Mesenchymal stem cell (in vitro differentiated cells and primary cell): Measurements from ENCODE around the gene MRGPRF.

ENCODE experiments used
- DNase-seq: peaks from one replicate; pipeline ENCODE4 v3.0.0-alpha.2; 2013
- H2AFZ ChIP-seq: one replicate; pipeline ENCODE4 v1.6.1; 2013; ENCODE audit warnings: low read depth, mild to moderate bottlenecking, control low read depth, inconsistent platforms, low read length, moderate library complexity
- H2AK5ac ChIP-seq: 2 replicates; pipeline ENCODE4 v1.6.1; 2013; ENCODE audit warnings: low read length, moderate library complexity, mild to moderate bottlenecking, inconsistent platforms; ENCODE audit not compliant: severe bottlenecking
- H2BK120ac ChIP-seq: one replicate; pipeline ENCODE4 v1.6.1; 2013; ENCODE audit warnings: low read depth, mild to moderate bottlenecking, inconsistent platforms, low read length, moderate library complexity
- H2BK12ac ChIP-seq, 2 experiments: one replicate each; pipeline ENCODE4 v1.6.1; 2013; ENCODE audit warnings: inconsistent platforms in 2 of 2, low read length in 2 of 2, mild to moderate bottlenecking in 2 of 2, moderate library complexity in 2 of 2, control low read depth in 1 of 2
- H2BK15ac ChIP-seq: one replicate; pipeline ENCODE4 v1.6.1; 2013; ENCODE audit warnings: mild to moderate bottlenecking, low read depth, inconsistent platforms; ENCODE audit not compliant: poor library complexity, severe bottlenecking
- H2BK5ac ChIP-seq: 2 replicates; pipeline ENCODE4 v1.6.1; 2013; ENCODE audit warnings: low read depth, mild to moderate bottlenecking, low read length, control low read depth, inconsistent platforms; ENCODE audit not compliant: poor library complexity, severe bottlenecking
- H3K14ac ChIP-seq, 2 experiments: one replicate each; pipeline ENCODE4 v1.6.1; 2013; ENCODE audit warnings: inconsistent platforms in 2 of 2, low read length in 2 of 2, control low read depth in 1 of 2, mild to moderate bottlenecking in 1 of 2, moderate library complexity in 1 of 2
- H3K18ac ChIP-seq, 2 experiments: one replicate each; pipeline ENCODE4 v1.6.1; 2013; ENCODE audit warnings: inconsistent platforms in 2 of 2, low read length in 2 of 2, control low read depth in 1 of 2, low read depth in 1 of 2, mild to moderate bottlenecking in 1 of 2
- H3K23ac ChIP-seq, 2 experiments: one replicate each; pipeline ENCODE4 v1.6.1; 2013; ENCODE audit warnings: inconsistent platforms in 2 of 2, low read length in 2 of 2, mild to moderate bottlenecking in 2 of 2, moderate library complexity in 2 of 2, control low read depth in 1 of 2
- H3K27ac ChIP-seq: 2 replicates; pipeline ENCODE4 v1.5.1; 2013; ENCODE audit warnings: mild to moderate bottlenecking, moderate library complexity, low read length, control low read depth, inconsistent platforms; ENCODE audit not compliant: poor library complexity, severe bottlenecking
- H3K27me3 ChIP-seq, 2 experiments: 2 replicates each; pipeline versions ENCODE4 v1.6.1 to v1.7.0; 2013; ENCODE audit warnings: low read length in 2 of 2, mild to moderate bottlenecking in 2 of 2, moderate library complexity in 2 of 2, control low read depth in 1 of 2, inconsistent platforms in 1 of 2; ENCODE audit not compliant: control insufficient read depth in 1 of 2, insufficient read depth in 1 of 2
- H3K36me3 ChIP-seq, 2 experiments: 2 replicates each; pipeline versions ENCODE4 v1.6.1 to v1.7.0; 2013; ENCODE audit warnings: low read length in 2 of 2, control low read depth in 1 of 2, inconsistent platforms in 1 of 2, low read depth in 1 of 2, mild to moderate bottlenecking in 1 of 2; ENCODE audit not compliant: insufficient read depth in 2 of 2, control insufficient read depth in 1 of 2
- H3K4ac ChIP-seq, 2 experiments: one replicate each; pipeline ENCODE4 v1.6.1; 2013; ENCODE audit warnings: inconsistent platforms in 2 of 2, low read length in 2 of 2, mild to moderate bottlenecking in 2 of 2, moderate library complexity in 2 of 2, control low read depth in 1 of 2, low read depth in 1 of 2
- H3K4me1 ChIP-seq: 2 replicates; pipeline ENCODE4 v1.6.1; 2013; ENCODE audit warnings: low read depth, low read length, control low read depth; ENCODE audit not compliant: control insufficient read depth, insufficient read depth
- H3K4me2 ChIP-seq: 2 replicates; pipeline ENCODE4 v1.6.1; 2013; ENCODE audit warnings: low read length, mild to moderate bottlenecking, inconsistent platforms; ENCODE audit not compliant: poor library complexity, severe bottlenecking
- H3K4me3 ChIP-seq, 2 experiments: 2 replicates each; pipeline versions ENCODE4 v1.5.1 to v1.7.0; 2013; ENCODE audit warnings: low read length in 2 of 2, mild to moderate bottlenecking in 2 of 2, control low read depth in 1 of 2, low read depth in 1 of 2; ENCODE audit not compliant: insufficient read depth in 1 of 2
- H3K79me1 ChIP-seq: replicated peaks from 2 replicates; pipeline ENCODE4 v1.6.1; 2013; ENCODE audit warnings: mild to moderate bottlenecking, control low read depth, low read length, inconsistent platforms; ENCODE audit not compliant: poor library complexity, severe bottlenecking
- H3K9ac ChIP-seq: 2 replicates; pipeline ENCODE4 v1.7.0; 2013; ENCODE audit warnings: mild to moderate bottlenecking, low read length, moderate library complexity
- H3K9me3 ChIP-seq: 2 replicates; pipeline ENCODE4 v1.7.0; 2013; ENCODE audit warnings: mild to moderate bottlenecking, low read length; ENCODE audit not compliant: control insufficient read depth
- H4K8ac ChIP-seq: one replicate; pipeline ENCODE4 v1.6.1; 2013; ENCODE audit warnings: inconsistent platforms, mild to moderate bottlenecking, low read length, moderate library complexity
- H4K91ac ChIP-seq: one replicate; pipeline ENCODE4 v1.6.1; 2013; ENCODE audit warnings: mild to moderate bottlenecking, low read length, inconsistent platforms
- WGBS: methylation state at CpG from one replicate; pipeline ENCODE4 v1.1.7; 2013; ENCODE audit warnings: mixed read lengths; 5-methylcytosine and 5-hydroxymethylcytosine counted together

Gene MRGPRF

DNA sequence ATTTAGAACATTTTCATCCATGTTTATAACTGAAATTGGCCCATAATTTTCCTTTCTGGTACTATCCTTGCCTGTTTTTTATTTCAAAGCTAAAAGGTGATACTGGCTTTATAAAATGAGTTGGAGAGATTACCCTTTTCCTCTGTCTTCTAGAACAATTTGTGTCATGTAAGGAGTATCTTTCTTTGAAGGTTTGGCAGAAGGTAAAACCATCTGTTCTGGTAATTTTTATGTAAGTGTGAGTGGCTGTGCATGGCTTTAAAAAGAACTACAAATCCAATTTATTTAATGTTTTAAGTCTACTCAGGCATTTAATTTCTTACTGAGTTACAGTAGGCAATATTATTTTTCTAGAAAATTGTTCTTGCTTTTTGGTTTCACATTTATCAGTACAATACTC lies 24.6 kb downstream of the MRGPRF start:
- Histone ChIP-seq H2BK120ac (no peak overlapping the region), H2AFZ (no peak overlapping the region), H3K27me3 (peaks cover 27 to 41% of the 10 kb centered on the region in 2 experiments), H4K8ac (no peak overlapping the region), H3K4ac (no peak overlapping the region), H3K79me1 (no peaks in the 10 kb centered on the region), H3K4me2 (no peak overlapping the region), H3K4me1 (peaks cover 2% of the 10 kb centered on the region), H3K14ac (no peak overlapping the region), H4K91ac (no peak overlapping the region), H2AK5ac (no peak overlapping the region), H3K23ac (no peak overlapping the region), H3K9ac (no peak overlapping the region), H3K18ac (no peak overlapping the region), H2BK12ac (no peak overlapping the region), H3K4me3 (no peak overlapping the region), H3K27ac (no peak overlapping the region), H2BK5ac (no peak overlapping the region), H3K36me3 (no peaks in the 10 kb centered on the region), H2BK15ac (no peak overlapping the region), H3K9me3 (no peaks in the 10 kb centered on the region)
- DNase-seq = no peak

- H4K91ac ChIP-seq = no peak overlapping the region
- no peak overlapping the region for H2BK15ac ChIP-seq
- no peak overlapping the region for H4K8ac ChIP-seq
- H3K4me1 ChIP-seq = no peaks in the 10 kb centered on the region
- no peak overlapping the region for H3K14ac ChIP-seq
- no peak overlapping the region for H3K4me2 ChIP-seq
- no peak overlapping the region for H3K23ac ChIP-seq
- peaks cover 22 to 37% of the 10 kb centered on the region in 2 experiments for H3K27me3 ChIP-seq
- no peak overlapping the region for H2BK5ac ChIP-seq
- no peak overlapping the region for H3K4me3 ChIP-seq
- H2BK12ac ChIP-seq = no peak overlapping the region
- H2AK5ac ChIP-seq = no peak overlapping the region
- DNase-seq = no peak
- no peak overlapping the region for H3K27ac ChIP-seq
- peaks cover under 1% of the 10 kb centered on the region for H3K9me3 ChIP-seq
- no peaks in the 10 kb centered on the region for H3K36me3 ChIP-seq
- no peaks in the 10 kb centered on the region for H3K79me1 ChIP-seq
- no peak overlapping the region for H2BK120ac ChIP-seq
- no peak overlapping the region for H3K9ac ChIP-seq
- H3K4ac ChIP-seq = no peak overlapping the region
- no peak overlapping the region for H3K18ac ChIP-seq
- no peak overlapping the region for H2AFZ ChIP-seq
Measured at GRCh38 chr11:68987211-68987610, 25.8 kb downstream of the MRGPRF start.

DNA sequence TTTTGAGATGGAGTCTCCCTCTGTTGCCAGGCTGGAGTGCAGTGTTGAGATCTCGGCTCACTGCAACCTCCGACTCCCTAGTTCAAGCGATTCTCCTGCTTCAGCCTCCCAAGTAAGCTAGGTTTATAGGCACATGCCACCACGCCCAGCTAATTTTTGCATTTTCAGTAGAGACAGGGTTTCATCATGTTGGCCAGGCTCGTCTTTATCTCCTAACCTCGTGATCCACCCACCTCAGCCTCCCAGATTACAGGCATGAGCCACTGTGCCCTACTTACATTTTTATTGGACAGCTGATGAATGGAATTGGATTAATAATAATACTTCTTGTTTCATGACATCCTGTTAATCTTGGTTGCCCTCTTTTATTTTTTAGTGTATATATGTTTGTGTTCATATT lies 29.2 kb downstream of the MRGPRF start:
- Histone ChIP-seq H3K14ac (no peak overlapping the region), H3K4me1 (no peaks in the 10 kb centered on the region), H3K9me3 (peaks cover 3% of the 10 kb centered on the region), H3K18ac (no peak overlapping the region), H3K79me1 (no peaks in the 10 kb centered on the region), H2BK5ac (no peak overlapping the region), H4K91ac (no peak overlapping the region), H2AFZ (no peak overlapping the region), H3K4me3 (no peak overlapping the region), H2AK5ac (no peak overlapping the region), H3K4me2 (no peak overlapping the region), H2BK12ac (no peak overlapping the region), H2BK120ac (no peak overlapping the region), H3K27ac (no peak overlapping the region), H3K23ac (no peak overlapping the region), H2BK15ac (no peak overlapping the region), H3K36me3 (no peaks in the 10 kb centered on the region), H3K4ac (no peak overlapping the region), H4K8ac (no peak overlapping the region), H3K27me3 (peaks cover 18 to 41% of the 10 kb centered on the region in 2 experiments), H3K9ac (no peak overlapping the region)
- no peak for DNase-seq
- 90% methylated on average over 4 of the region's 6 CpGs for WGBS

- no peak overlapping the region for H2BK120ac ChIP-seq
- H2BK15ac ChIP-seq = no peak overlapping the region
- no peaks in the 10 kb centered on the region for H3K36me3 ChIP-seq
- peaks cover 30 to 56% of the 10 kb centered on the region in 2 experiments for H3K27me3 ChIP-seq
- no peak overlapping the region for H4K8ac ChIP-seq
- H3K4me1 ChIP-seq = no peaks in the 10 kb centered on the region
- H3K27ac ChIP-seq = no peak overlapping the region
- H2BK5ac ChIP-seq = no peak overlapping the region
- no peak overlapping the region for H3K4ac ChIP-seq
- no peak overlapping the region for H3K9ac ChIP-seq
- WGBS = 71% methylated on average over 1 of the region's 2 CpGs
- H3K4me2 ChIP-seq = no peak overlapping the region
- H3K14ac ChIP-seq = no peak overlapping the region
- no peak overlapping the region for H2AK5ac ChIP-seq
- H3K23ac ChIP-seq = no peak overlapping the region
- H3K4me3 ChIP-seq = no peak overlapping the region
- no peak for DNase-seq
- H3K79me1 ChIP-seq = no peaks in the 10 kb centered on the region
- no peak overlapping the region for H3K18ac ChIP-seq
- no peak overlapping the region for H2BK12ac ChIP-seq
- peaks cover 3% of the 10 kb centered on the region for H3K9me3 ChIP-seq
- no peak overlapping the region for H2AFZ ChIP-seq
- no peak overlapping the region for H4K91ac ChIP-seq
Measured at GRCh38 chr11:68982134-68982533, 30.9 kb downstream of the MRGPRF start.
